ENCODE data around the gene ANKRD35.
"Not testable (repeated sequence)": the region's sequence is repeated elsewhere in the genome, so short reads cannot be mapped to it uniquely, and the experiment has no call there.

Gene ANKRD35

GRCh38 chr1:145857170-145857569, 28.5 kb downstream of the ANKRD35 start:
- no peak for DNase-seq (ENCODE audit: low read depth)

DNA sequence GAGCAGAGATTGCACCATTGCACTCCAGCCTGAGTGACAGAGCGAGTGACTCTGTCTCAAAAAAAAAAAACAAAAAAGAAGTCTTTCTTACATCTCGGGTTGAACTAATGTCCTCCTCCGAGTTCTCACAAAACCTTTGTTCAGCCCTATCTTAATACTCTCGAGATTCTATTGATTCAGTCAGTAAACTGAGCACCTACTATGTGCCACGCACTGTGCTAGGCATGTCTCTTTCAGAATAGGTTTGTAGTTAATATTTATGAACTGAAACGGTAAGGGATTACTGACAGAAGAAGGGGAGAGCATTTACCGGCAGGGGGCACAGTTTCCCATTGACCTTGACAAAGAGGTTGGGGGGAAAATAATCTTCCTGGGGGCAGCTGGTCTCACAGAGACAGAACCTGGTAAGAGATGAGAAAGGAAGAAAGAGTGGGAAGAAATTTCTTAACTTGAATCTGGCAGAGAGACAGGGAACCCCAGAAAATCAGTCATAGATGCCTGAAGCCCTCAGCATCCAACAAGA, 30.2 kb downstream of the ANKRD35 start:
- DNase-seq (ENCODE audit: low read depth): no peak

- peak; percentile 90 for DNase-seq (ENCODE audit: low read depth)
These were observed 36.1 kb downstream of the ANKRD35 start for GRCh38 chr1:145849356-145850160.

- DNase-seq (ENCODE audit: low read depth): no peak
These were observed 37.8 kb downstream of the ANKRD35 start for GRCh38 chr1:145847827-145848226.

GRCh38 chr1:145846201-145846612, 39.5 kb downstream of the ANKRD35 start:
- peak; percentile 45 for DNase-seq (ENCODE audit: low read depth)

DNA sequence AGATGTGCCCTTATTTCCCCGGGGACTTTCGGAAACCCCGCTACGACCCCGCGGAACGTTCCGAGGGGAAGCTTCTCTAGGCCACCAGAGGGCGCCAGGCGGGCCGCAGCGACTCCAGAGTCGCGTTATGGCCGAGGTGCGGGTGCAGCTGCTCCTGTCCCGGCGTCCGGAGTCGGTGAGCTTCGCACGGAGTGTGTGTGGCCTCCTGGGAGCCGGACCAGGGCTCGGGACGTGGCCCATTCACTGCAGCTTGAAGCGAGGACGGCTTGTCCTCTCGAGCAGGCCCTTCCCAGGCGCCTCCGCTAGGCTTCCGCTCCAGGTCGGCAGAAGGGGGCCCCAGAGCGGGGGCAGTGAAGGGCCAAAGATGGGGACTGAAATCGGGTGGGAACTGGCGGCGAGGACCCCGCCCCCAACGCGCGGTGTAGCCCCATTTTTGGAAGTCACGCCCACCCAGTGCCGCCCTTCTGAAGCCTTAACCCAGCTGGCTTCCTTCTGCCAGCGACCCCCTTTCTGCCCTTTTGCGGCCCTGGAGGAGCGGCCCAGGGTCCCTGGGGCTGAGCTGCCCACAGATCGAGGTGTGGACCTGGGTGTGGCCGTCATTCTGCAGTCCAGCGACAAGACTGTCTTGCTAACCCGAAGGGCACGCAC, 40.0 kb downstream of the ANKRD35 start, which contains the start of gene NUDT17:
TSS of gene NUDT17 (plus strand) at position 117 of the 648 bp plus-strand sequence. CDS start at position 128, 11 bp downstream.
- DNase-seq (ENCODE audit: low read depth): peak; percentile 69

GRCh38 chr1:145845144-145845513, 40.5 kb downstream of the ANKRD35 start:
- no peak for DNase-seq (ENCODE audit: low read depth)

- DNase-seq (ENCODE audit: low read depth): no peak
These were observed 42.6 kb downstream of the ANKRD35 start for GRCh38 chr1:145843031-145843430.

GRCh38 chr1:145837656-145838055, 48.0 kb downstream of the ANKRD35 start:
- no peak for DNase-seq (ENCODE audit: low read depth)

DNA sequence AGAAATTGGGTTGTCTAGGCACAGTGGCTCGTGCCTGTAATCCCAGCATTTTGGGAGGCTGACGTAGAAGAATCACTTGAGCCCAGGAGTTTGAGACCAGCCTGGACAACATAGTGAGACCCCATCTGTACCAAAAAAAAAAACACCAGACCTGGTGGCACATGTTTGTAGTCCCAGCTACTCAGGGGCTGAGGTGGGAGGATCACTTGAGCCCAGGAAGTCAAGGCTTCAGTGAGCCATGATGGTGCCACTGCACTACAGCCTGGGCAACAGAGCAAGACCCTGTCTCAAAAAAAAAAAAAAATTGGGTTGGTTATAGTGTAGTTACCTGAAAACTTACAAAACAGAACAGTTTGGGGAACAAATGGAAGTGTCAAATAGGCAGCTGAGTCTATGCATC, 54.9 kb downstream of the ANKRD35 start:
- not testable (repeated sequence) for DNase-seq (ENCODE audit: low read depth)

GRCh38 chr1:145828367-145829026, 57.2 kb downstream of the ANKRD35 start:
- no peak for DNase-seq (ENCODE audit: low read depth)

GRCh38 chr1:145827966-145828365, 57.7 kb downstream of the ANKRD35 start:
- no peak for DNase-seq (ENCODE audit: low read depth)

- no peak for DNase-seq (ENCODE audit: low read depth)
These were observed 59.6 kb downstream of the ANKRD35 start for GRCh38 chr1:145826030-145826429.

DNA sequence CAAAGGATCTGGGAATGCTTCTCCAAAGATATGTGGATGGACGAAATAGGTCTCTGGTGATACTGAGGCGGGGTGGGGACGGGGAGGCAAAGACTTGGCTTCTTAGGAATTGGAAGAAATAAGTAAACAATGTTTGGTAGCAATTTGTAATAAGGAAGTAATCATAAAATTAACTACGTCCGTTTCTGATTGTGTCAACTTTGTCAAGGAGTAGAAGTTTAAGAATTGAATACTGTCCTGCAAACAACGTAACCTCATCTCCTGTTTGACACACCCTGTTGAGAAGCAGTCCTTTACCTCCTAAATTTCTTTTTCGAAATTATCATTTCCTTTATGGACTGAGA, 61.2 kb downstream of the ANKRD35 start:
- DNase-seq (ENCODE audit: low read depth): no peak

DNA sequence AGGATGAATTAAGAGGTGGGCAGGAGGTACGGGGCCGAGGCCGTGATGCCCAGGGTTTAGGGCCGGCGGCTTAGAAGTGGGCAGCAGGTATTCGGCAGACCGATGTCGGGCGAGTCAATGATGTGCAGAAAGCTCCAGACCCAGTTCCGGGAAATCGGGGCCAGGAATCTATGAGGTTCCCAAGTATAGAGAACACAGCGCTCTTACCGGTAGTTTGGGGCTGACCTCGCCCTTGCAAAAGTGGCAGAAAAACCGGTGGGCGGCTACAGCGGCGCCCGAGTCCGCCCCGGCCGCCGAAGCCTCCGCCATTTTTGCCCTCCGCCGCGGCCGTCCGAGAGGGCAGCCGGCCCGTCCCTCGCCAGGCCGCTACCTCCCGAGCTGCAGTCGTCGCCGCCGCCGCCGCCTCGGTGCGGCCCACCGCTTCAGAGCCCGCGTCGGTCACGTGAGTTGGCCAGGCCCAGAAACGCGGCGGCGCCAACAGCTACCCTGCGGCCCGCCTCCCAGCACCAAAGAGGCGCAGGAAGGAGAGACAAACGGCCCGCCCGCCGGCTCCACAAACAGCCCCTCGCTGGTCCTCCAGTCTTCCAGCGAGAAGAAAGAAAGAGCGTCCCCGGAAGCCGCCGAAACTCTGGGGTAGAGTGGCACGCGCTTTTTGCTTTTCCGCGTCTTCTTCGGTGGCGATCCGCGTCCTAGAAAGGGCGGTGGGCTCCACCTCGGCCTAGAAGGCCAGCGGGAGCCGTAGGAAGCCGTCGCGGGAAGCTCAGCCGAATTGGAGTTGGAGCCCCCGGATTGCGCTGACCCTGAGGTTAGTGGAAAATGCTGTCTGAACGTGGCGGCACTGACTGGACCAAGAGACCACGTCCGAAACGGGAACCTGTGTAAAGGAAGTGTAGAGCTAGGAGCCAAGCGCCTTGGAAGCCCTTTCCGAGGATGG, 61.8 kb downstream of the ANKRD35 start, which contains the start of the genes POLR3C and RNF115:
TSS of gene POLR3C (plus strand) at position 636 of the 934 bp plus-strand sequence. CDS start 1,577 bp downstream, outside the sequence.
TSS of gene RNF115 (minus strand) at position 531 of the 934 bp plus-strand sequence. CDS start at position 309, 222 bp downstream.
- DNase-seq (ENCODE audit: low read depth): peak; percentile 92

- DNase-seq (ENCODE audit: low read depth): not testable (repeated sequence)
These were observed 62.8 kb downstream of the ANKRD35 start for GRCh38 chr1:145822779-145823331.

- peak; percentile 66 for DNase-seq (ENCODE audit: low read depth)
These were observed 67.6 kb downstream of the ANKRD35 start for GRCh38 chr1:145818095-145818494.
